Measurements from ENCODE around the gene NDUFA13.
A peak's percentile ranks its signal among the peaks of the same experiment; 100 is the strongest.

Gene NDUFA13

GRCh38 chr19:19493841-19494546, 22.0 kb upstream of the NDUFA13 start:
- H3K4me2 ChIP-seq: peak overlapping the region in 1 of 11 experiments; percentile 12; a peak in 1 of 22 replicates
- H3K4me3 ChIP-seq: no peak overlapping the region
- H3K9ac ChIP-seq: peak overlapping the region in 8 of 11 experiments; percentile 5 to 47 (median 30); a peak in 5 of 22 replicates
- no peaks in the 10 kb centered on the region for H3K27me3 ChIP-seq
- peaks cover 71 to 98% (median 93%) of the 10 kb centered on the region in 11 experiments for H4K20me1 ChIP-seq
- H3K4me1 ChIP-seq: peaks cover 13 to 35% (median 27%) of the 10 kb centered on the region in 10 experiments
- no peak for TF ChIP-seq Cebpa-rat (IDR thresholded peaks at IDR 0.05)
- peaks cover 78 to 85% (median 83%) of the 10 kb centered on the region in 11 experiments for H3K36me3 ChIP-seq
- H3K27ac ChIP-seq: peak overlapping the region in 2 of 11 experiments; percentile 4 to 22; a peak in 4 of 22 replicates
- no peaks in the 10 kb centered on the region for H3K9me3 ChIP-seq (replicated peaks in 1 of 11)

GRCh38 chr19:19495614-19496603, 20.1 kb upstream of the NDUFA13 start:
- peak overlapping the region in 1 of 11 experiments; percentile 13; a peak in 1 of 22 replicates for H3K9ac ChIP-seq
- no peaks in the 10 kb centered on the region for H3K27me3 ChIP-seq
- TF ChIP-seq Cebpa-rat (IDR thresholded peaks at IDR 0.05): no peak
- no peaks in the 10 kb centered on the region for H3K9me3 ChIP-seq (replicated peaks in 1 of 11)
- no peak overlapping the region; a peak in 1 of 22 replicates for H3K4me2 ChIP-seq
- H3K4me3 ChIP-seq: no peak overlapping the region
- peaks cover 75 to 98% (median 95%) of the 10 kb centered on the region in 11 experiments for H4K20me1 ChIP-seq
- H3K4me1 ChIP-seq: peaks cover 0 to 21% (median 9%) of the 10 kb centered on the region in 10 experiments; a peak in 13 of 20 replicates
- H3K36me3 ChIP-seq: peaks cover 95 to 99% (median 98%) of the 10 kb centered on the region in 11 experiments
- peak overlapping the region in 3 of 11 experiments; percentile 6 to 18 (median 14); a peak in 2 of 22 replicates for H3K27ac ChIP-seq

- Histone ChIP-seq H3K27me3 (no peaks in the 10 kb centered on the region), H3K9me3 (replicated peaks in 1 of 11) (no peaks in the 10 kb centered on the region), H3K9ac (no peak overlapping the region; a peak in 2 of 22 replicates), H3K27ac (no peak overlapping the region), H4K20me1 (peaks cover 52 to 98% (median 95%) of the 10 kb centered on the region in 11 experiments), H3K4me2 (no peak overlapping the region), H3K4me1 (peaks cover 0 to 16% (median 8%) of the 10 kb centered on the region in 10 experiments; a peak in 9 of 20 replicates), H3K36me3 (peaks cover 95 to 99% (median 98%) of the 10 kb centered on the region in 11 experiments), H3K4me3 (no peak overlapping the region)
- no peak for TF ChIP-seq Cebpa-rat (IDR thresholded peaks at IDR 0.05)
These were observed 17.6 kb upstream of the NDUFA13 start for GRCh38 chr19:19498255-19498991.

- Histone ChIP-seq H3K9me3 (replicated peaks in 1 of 11) (no peaks in the 10 kb centered on the region), H3K4me3 (no peak overlapping the region), H3K27ac (0 out of 22 replicates have a peak overlapping the region, but pooled peaks of 1 of the 11 experiments have one; percentile 22), H3K4me2 (no peak overlapping the region), H3K27me3 (no peaks in the 10 kb centered on the region), H3K36me3 (peaks cover 98 to 100% (median 100%) of the 10 kb centered on the region in 11 experiments), H4K20me1 (peaks cover 45 to 100% (median 97%) of the 10 kb centered on the region in 11 experiments), H3K9ac (peak overlapping the region in 2 of 11 experiments; percentile 6 to 13; a peak in 1 of 22 replicates), H3K4me1 (peaks cover 0 to 8% (median under 1%) of the 10 kb centered on the region in 10 experiments; a peak in 4 of 20 replicates)
- TF ChIP-seq Cebpa-rat (IDR thresholded peaks at IDR 0.05): no peak
These were observed 16.6 kb upstream of the NDUFA13 start for GRCh38 chr19:19499272-19499995.

GRCh38 chr19:19500975-19501644, 14.9 kb upstream of the NDUFA13 start:
- Histone ChIP-seq H3K27ac (no peak overlapping the region), H4K20me1 (peaks cover 38 to 100% (median 100%) of the 10 kb centered on the region in 11 experiments), H3K36me3 (peaks cover 100% of the 10 kb centered on the region in 11 experiments), H3K27me3 (no peaks in the 10 kb centered on the region), H3K4me2 (no peak overlapping the region), H3K9ac (no peak overlapping the region), H3K4me1 (no peaks in the 10 kb centered on the region), H3K4me3 (no peak overlapping the region), H3K9me3 (replicated peaks in 1 of 11) (no peaks in the 10 kb centered on the region)
- no peak for TF ChIP-seq Cebpa-rat (IDR thresholded peaks at IDR 0.05)

GRCh38 chr19:19501798-19502197, 14.2 kb upstream of the NDUFA13 start:
- Histone ChIP-seq H3K4me2 (no peak overlapping the region), H4K20me1 (peaks cover 32 to 100% (median 98%) of the 10 kb centered on the region in 11 experiments), H3K9ac (no peak overlapping the region), H3K4me1 (no peaks in the 10 kb centered on the region), H3K36me3 (peaks cover 100% of the 10 kb centered on the region in 11 experiments), H3K27ac (no peak overlapping the region), H3K27me3 (no peaks in the 10 kb centered on the region), H3K9me3 (replicated peaks in 1 of 11) (no peaks in the 10 kb centered on the region), H3K4me3 (no peak overlapping the region)
- TF ChIP-seq Cebpa-rat (IDR thresholded peaks at IDR 0.05): no peak

GRCh38 chr19:19502281-19502680, 13.7 kb upstream of the NDUFA13 start:
- H4K20me1 ChIP-seq: peaks cover 28 to 98% (median 93%) of the 10 kb centered on the region in 11 experiments
- H3K4me1 ChIP-seq: no peaks in the 10 kb centered on the region
- no peaks in the 10 kb centered on the region for H3K9me3 ChIP-seq (replicated peaks in 1 of 11)
- H3K4me3 ChIP-seq: no peak overlapping the region
- H3K36me3 ChIP-seq: peaks cover 99 to 100% (median 100%) of the 10 kb centered on the region in 11 experiments
- no peak overlapping the region for H3K4me2 ChIP-seq
- no peak for TF ChIP-seq Cebpa-rat (IDR thresholded peaks at IDR 0.05)
- H3K27ac ChIP-seq: no peak overlapping the region
- H3K27me3 ChIP-seq: no peaks in the 10 kb centered on the region
- H3K9ac ChIP-seq: no peak overlapping the region

Data from BLaER1 treated with 17β-estradiol and CSF1 and Interleukin-3, amounts not matched to agents 10 nM and 100 nM (cell line).